Measurements from ENCODE around the gene CGA. TPM values are rescaled to one million over a fixed set of nuclear protein-coding genes. Genes with fewer than 3 reads are reported as not detected.

The CGA gene
- total and polyA plus RNA-seq, 12 donors = 0.23 to 1.0 (median 0.59) TPM; not detected in 8

DNA sequence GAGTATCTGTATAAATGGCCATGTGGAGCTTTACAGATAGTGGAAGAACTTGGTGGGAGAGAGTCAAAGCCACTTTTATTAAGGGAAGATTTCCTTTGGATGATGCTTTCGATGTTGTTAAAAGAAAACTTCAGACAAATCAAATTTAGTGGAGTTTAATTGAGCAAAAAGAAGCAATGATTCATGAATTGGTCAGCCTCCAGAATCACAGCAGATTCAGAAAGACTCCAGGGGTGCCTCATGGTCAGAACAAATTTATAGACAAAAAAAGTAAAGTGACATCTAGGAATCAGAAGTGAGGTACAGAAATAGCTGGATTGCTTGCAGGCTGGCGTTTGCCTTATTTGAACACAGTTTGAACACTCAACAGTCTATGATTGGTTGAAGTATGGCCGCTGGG is 5.3 kb upstream of the CGA start:
- intact Hi-C loops (cut with DNase I) = no loop called here
- Histone ChIP-seq H3K4me3 (no peak overlapping the region), H3K4me1 (no peaks in the 10 kb centered on the region), H3K27ac (no peak overlapping the region), H3K27me3 (peaks cover 0 to 11% (median 6%) of the 10 kb centered on the region in 7 donors), H3K9me3 (no peaks in the 10 kb centered on the region), H3K36me3 (no peaks in the 10 kb centered on the region)
- ATAC-seq = no peak
- 75 to 80% methylated on average over 3 of the region's 3 CpGs for WGBS, 2 donors
- DNase-seq = no peak
- TF ChIP-seq, protein P1, sequence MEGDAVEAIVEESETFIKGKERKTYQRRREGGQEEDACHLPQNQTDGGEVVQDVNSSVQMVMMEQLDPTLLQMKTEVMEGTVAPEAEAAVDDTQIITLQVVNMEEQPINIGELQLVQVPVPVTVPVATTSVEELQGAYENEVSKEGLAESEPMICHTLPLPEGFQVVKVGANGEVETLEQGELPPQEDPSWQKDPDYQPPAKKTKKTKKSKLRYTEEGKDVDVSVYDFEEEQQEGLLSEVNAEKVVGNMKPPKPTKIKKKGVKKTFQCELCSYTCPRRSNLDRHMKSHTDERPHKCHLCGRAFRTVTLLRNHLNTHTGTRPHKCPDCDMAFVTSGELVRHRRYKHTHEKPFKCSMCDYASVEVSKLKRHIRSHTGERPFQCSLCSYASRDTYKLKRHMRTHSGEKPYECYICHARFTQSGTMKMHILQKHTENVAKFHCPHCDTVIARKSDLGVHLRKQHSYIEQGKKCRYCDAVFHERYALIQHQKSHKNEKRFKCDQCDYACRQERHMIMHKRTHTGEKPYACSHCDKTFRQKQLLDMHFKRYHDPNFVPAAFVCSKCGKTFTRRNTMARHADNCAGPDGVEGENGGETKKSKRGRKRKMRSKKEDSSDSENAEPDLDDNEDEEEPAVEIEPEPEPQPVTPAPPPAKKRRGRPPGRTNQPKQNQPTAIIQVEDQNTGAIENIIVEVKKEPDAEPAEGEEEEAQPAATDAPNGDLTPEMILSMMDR (IDR thresholded peaks at IDR 0.05) = no peak

DNA sequence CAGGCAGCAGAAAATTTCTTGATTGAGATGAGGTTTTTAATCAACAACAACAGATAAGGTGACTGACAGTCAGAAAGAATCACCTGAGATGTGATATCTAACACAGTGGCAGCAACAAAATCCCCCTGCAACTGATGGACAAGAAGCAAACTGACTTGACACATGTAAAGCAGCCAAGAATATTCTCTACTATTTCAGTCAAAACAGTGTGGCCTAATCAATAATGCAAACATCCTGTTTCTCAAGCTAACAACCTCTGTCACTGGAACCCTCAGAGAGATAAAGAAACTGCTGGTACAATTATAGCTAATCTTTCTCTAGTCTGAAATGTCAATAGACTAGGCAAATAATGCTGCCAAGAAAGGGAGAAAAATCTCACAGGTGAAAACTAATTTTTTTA is 4.6 kb upstream of the CGA start:
- intact Hi-C loops (cut with DNase I) = no loop called here
- peaks cover 0 to 11% (median 6%) of the 10 kb centered on the region in 7 donors for H3K27me3 ChIP-seq
- no peaks in the 10 kb centered on the region for H3K9me3 ChIP-seq
- TF ChIP-seq, protein P1 (IDR thresholded peaks at IDR 0.05) = no peak
- no peak overlapping the region for H3K4me3 ChIP-seq
- ATAC-seq (no peak), DNase-seq (no peak)
- H3K4me1 ChIP-seq = no peaks in the 10 kb centered on the region
- H3K27ac ChIP-seq = no peak overlapping the region
- H3K36me3 ChIP-seq = no peaks in the 10 kb centered on the region

DNA sequence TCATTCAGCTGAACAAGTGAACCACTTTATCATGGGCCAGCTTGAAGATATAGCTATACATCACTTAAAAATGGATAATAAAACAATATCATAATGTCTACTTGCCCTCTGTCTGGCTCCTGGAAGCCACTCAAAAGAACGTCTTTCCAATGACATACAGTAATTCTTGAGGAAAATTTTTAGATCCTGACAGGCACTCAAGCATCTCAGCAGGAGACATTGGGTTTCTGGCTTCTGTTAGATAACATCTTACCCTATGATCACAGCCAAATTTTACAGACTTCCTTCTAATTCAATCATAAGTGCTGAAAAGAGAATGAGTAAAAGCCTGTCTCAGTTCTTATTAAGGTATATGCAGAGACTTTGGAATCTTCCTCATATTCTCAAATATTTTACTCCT is 330 bp downstream of the CGA start:
- H3K27me3 ChIP-seq = peaks cover 0 to 11% (median 6%) of the 10 kb centered on the region in 7 donors
- no peaks in the 10 kb centered on the region for H3K4me1 ChIP-seq
- ATAC-seq (no peak), DNase-seq (no peak)
- no peaks in the 10 kb centered on the region for H3K36me3 ChIP-seq
- H3K9me3 ChIP-seq = no peaks in the 10 kb centered on the region
- no peak overlapping the region for H3K4me3 ChIP-seq
- H3K27ac ChIP-seq = no peak overlapping the region
- intact Hi-C loops (cut with DNase I) = no loop called here
- TF ChIP-seq, protein P1 (IDR thresholded peaks at IDR 0.05) = no peak
- WGBS, 2 donors = 44 to 60% methylated on average over 1 of the region's 1 CpG

DNA sequence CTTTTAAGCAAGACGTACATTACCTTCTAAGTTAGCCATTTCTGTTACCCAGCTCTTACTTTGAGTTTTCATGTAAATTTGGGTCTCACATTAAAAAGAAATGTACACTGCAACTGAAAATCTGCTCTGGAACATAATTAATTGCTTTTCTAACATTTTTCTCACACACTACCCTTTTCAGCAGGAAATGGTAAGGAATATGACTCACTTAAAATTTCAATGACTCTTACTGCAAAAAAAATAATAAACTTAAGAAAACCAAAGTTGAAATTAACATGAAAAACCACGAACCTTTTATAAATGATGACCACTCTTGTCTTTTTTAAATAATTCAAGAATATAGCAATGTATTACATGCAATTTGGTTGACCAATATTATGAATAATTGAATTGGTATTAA is 1.3 kb downstream of the CGA start:
- 72 to 79% methylated on average over 2 of the region's 2 CpGs for WGBS, 2 donors
- peaks cover 0 to 11% (median 6%) of the 10 kb centered on the region in 7 donors for H3K27me3 ChIP-seq
- H3K27ac ChIP-seq = no peak overlapping the region
- TF ChIP-seq, protein P1 (IDR thresholded peaks at IDR 0.05) = no peak
- ATAC-seq (no peak), DNase-seq (no peak)
- H3K36me3 ChIP-seq = no peaks in the 10 kb centered on the region
- H3K9me3 ChIP-seq = no peaks in the 10 kb centered on the region
- intact Hi-C loops (cut with DNase I) = no loop called here
- H3K4me3 ChIP-seq = no peak overlapping the region
- H3K4me1 ChIP-seq = no peaks in the 10 kb centered on the region

DNA sequence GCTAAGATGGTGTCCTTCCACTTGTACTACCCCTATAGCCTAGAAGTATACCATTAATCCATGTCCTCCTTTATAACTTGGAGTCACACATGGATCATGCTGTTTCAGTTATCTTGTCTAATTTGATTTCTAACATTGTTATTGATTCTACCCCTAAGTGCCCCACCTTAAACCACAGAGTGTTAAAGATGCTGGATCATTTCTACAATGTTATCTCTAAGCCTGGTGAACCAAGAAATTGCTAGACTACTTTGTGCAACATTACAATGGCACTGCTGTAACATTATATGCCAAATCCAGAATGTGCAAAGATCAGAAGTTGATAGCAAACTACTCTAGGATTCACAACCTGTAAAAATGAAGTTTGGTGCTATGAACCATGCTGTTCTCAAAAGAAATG is 1.7 kb downstream of the CGA start:
- ATAC-seq = no peak
- Histone ChIP-seq H3K27me3 (peaks cover 0 to 11% (median 6%) of the 10 kb centered on the region in 7 donors), H3K9me3 (no peaks in the 10 kb centered on the region)

More for the DNA sequence above, 1.7 kb downstream of the CGA start:
- Histone ChIP-seq H3K4me1 (no peaks in the 10 kb centered on the region), H3K27ac (no peak overlapping the region), H3K36me3 (no peaks in the 10 kb centered on the region), H3K4me3 (no peak overlapping the region)
- TF ChIP-seq, protein P1 (IDR thresholded peaks at IDR 0.05) = no peak
- intact Hi-C loops (cut with DNase I) = no loop called here
- DNase-seq = no peak
